SU-DHL-6 (cell line): Measurements from ENCODE around the gene DCD.

ENCODE experiments used
- CTCF ChIP-seq: fragments of 200-600 bp; sonication (generic); IDR thresholded peaks from one replicate; pipeline ENCODE4 v1.5.1; 2017; ENCODE audit warnings: antibody characterized with exemption, mild to moderate bottlenecking, low read length, moderate library complexity; ENCODE audit not compliant: insufficient read depth, poor library complexity, severe bottlenecking
- EZH2phosphoT487 ChIP-seq: fragments of 200-600 bp; sonication (generic), shearing (Covaris generic); conservative IDR thresholded peaks from 2 replicates; pipeline ENCODE4 v1.6.1; 2018; ENCODE audit warnings: mild to moderate bottlenecking, antibody characterized with exemption, low read length, moderate library complexity, mixed read lengths

DNA sequence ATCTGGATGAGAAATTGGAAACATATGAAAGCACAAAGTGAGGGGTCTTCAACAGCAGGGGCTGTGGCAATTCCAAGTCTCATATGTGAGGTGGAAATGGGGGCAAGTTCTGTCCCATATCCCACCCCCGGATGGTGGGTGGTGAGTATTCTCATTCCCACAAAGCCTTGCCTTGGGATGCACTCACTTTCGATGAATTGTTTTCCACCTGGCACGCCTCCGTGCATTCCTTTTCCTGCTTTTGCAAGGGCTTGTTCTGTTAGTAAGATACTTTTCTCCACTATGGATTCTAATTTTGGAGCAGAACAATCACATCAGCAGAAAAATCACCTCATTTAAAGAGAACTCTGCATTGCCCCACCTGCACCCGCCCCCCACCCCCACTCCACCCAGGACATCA is 16.6 kb downstream of the DCD start:
- TF ChIP-seq CTCF (no peak), EZH2phosphoT487 (no peak)
